Left lung (tissue), 10 donors: ENCODE measurements around the gene PTPN13. TPM values are rescaled to one million over a fixed set of nuclear protein-coding genes. Genes with fewer than 3 reads are reported as not detected.
"Not testable (repeated sequence)": the region's sequence is repeated elsewhere in the genome, so short reads cannot be mapped to it uniquely, and the experiment has no call there.

Experiments used
- ATAC-seq: fragments of 200-7000 bp; cut with Tn5 transposase; one replicate; pipeline ENCODE4 v1.9.1; 2020; ENCODE audit warnings: moderate library complexity
- DNase-seq, 4 donors: peaks; one replicate each; pipeline ENCODE4 v3.0.0-alpha.2; 2013 to 2020
- H3K27ac ChIP-seq, 2 donors: fragments of 200-600 bp; sonication (generic) in 1 of 2; one replicate each; pipeline versions ENCODE4 v1.5.0 to v1.8.0; 2020 to 2021
- H3K27me3 ChIP-seq, 2 donors: fragments of 200-600 bp; sonication (generic) in 1 of 2; one replicate each; pipeline versions ENCODE4 v1.5.0 to v1.8.0; 2020 to 2021
- H3K36me3 ChIP-seq, 2 donors: fragments of 200-600 bp; sonication (generic) in 1 of 2; one replicate each; pipeline versions ENCODE4 v1.5.0 to v1.8.0; 2020 to 2021
- H3K4me1 ChIP-seq, 2 donors: fragments of 200-600 bp; one replicate each; pipeline ENCODE4 v1.8.0; 2021
- H3K4me3 ChIP-seq, 2 donors: fragments of 200-600 bp; sonication (generic) in 1 of 2; one replicate each; pipeline versions ENCODE4 v1.5.0 to v1.8.0; 2020 to 2021; ENCODE audit warnings: mild to moderate bottlenecking in 1 of 2
- H3K9me3 ChIP-seq, 2 donors: fragments of 200-600 bp; sonication (generic) in 1 of 2; one replicate each; pipeline versions ENCODE4 v1.5.0 to v1.8.0; 2020 to 2021
- intact Hi-C, 2 donors: fragments of 100-400 bp; cut with DNase I; formaldehyde crosslinking; loops; one replicate each; pipeline versions ENCODE4 v1.11.2 to v1.14.2; 2022
- polyA plus RNA-seq, 6 donors: library from polyadenylated mRNA; unstranded; fragments of 120-200 nt; gene quantifications; one replicate each; pipeline ENCODE4 v1.2.1, GENCODE V29; 2013; ENCODE audit not compliant: insufficient read length in 6 of 6
- total RNA-seq, 2 donors: library from RNA; stranded (reverse); fragmentation: NEBNext Ultra II Directional; extraction: Animal tissue kit (Norgen Biotek cat#: 25700); gene quantifications; one replicate each; pipeline ENCODE4 v1.2.1, GENCODE V29; 2021
- TF ChIP-seq, protein P1 (sequence below), 2 donors: fragments of 200-600 bp; sonication (generic) in 1 of 2; IDR thresholded peaks; one replicate each; pipeline versions ENCODE4 v1.5.0 to v1.8.0; 2021; ENCODE audit warnings: antibody characterized with exemption in 2 of 2
- donor health status: DM: no; HTN: yes; CAD: no.
- donor health status: DM: no; HTN: no; CAD: no.

Gene PTPN13
- total and polyA plus RNA-seq, 8 donors, result 59.0 to 159 (median 95.6) TPM

DNA sequence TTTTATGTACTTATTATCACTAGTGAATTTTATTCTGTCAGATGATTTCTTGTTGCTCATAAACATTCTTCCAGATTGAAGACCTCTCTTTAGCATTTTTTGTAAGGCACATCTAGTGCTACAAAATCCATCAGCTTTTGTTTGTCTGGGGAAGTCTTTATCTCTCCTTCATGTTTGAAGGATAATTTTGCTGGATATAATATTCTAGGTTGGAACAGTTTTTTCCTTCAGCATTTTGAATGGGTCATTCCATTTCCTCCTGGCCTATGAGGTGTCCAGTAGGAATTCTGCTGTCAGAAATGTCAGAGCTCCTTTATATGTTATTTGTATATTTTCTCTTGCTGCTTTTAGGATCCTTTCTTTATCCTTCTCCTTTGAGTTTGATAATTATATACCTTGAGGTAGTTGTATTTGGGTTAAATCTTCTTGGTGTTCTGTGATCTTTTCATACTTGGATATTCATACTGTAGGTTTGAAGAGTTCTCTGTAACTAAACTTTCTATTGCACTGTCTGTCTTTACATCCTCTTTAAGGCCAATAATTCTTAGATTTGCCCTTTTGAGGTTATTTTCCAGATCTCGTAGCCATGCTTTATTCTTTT lies 58.3 kb downstream of the PTPN13 start:
- TF ChIP-seq, protein P1, sequence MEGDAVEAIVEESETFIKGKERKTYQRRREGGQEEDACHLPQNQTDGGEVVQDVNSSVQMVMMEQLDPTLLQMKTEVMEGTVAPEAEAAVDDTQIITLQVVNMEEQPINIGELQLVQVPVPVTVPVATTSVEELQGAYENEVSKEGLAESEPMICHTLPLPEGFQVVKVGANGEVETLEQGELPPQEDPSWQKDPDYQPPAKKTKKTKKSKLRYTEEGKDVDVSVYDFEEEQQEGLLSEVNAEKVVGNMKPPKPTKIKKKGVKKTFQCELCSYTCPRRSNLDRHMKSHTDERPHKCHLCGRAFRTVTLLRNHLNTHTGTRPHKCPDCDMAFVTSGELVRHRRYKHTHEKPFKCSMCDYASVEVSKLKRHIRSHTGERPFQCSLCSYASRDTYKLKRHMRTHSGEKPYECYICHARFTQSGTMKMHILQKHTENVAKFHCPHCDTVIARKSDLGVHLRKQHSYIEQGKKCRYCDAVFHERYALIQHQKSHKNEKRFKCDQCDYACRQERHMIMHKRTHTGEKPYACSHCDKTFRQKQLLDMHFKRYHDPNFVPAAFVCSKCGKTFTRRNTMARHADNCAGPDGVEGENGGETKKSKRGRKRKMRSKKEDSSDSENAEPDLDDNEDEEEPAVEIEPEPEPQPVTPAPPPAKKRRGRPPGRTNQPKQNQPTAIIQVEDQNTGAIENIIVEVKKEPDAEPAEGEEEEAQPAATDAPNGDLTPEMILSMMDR (IDR thresholded peaks at IDR 0.05), result no peak
- H3K27me3 ChIP-seq, result no peaks in the 10 kb centered on the region

DNA sequence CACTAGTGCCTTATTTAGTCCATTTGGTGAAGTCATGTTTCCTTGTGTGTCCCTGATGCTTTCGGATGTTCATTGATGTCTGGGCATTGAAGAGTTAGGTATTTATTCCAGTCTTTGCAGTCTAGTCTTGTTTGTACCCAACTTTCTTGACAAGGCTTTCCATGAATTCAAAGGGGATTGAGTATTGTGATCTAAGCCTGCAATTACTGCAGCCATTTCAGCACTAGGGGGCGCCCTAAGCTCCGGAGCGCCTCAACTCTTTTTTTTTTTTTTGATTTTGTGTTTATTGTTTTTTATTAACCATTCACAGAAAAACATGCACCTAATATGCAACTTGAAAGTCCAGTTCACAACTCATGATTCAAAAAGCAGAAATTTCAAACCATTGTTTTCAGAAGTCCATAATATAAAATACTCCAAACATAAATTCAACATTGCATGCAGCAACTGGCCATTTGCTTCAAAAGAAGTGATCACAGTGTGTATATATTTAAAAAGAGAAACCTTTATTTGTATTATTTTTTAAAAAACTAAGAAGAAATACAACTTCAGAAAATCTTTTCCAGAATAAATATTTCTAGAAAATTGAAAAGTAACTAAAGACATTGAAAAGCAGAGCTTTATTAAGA lies 59.2 kb downstream of the PTPN13 start:
- H3K4me3 ChIP-seq, result no peak overlapping the region
- peaks cover 3 to 56% of the 10 kb centered on the region in 2 donors for H3K9me3 ChIP-seq
- ATAC-seq (no peak), DNase-seq (no peak)
- TF ChIP-seq, protein P1 (IDR thresholded peaks at IDR 0.05), result no peak
- H3K27ac ChIP-seq, result no peak overlapping the region
- intact Hi-C loops, result no loop called here
- no peaks in the 10 kb centered on the region for H3K4me1 ChIP-seq
- no peaks in the 10 kb centered on the region for H3K27me3 ChIP-seq
- H3K36me3 ChIP-seq, result no peaks in the 10 kb centered on the region

More for the DNA sequence above, 58.3 kb downstream of the PTPN13 start:
- H3K9me3 ChIP-seq, result peaks cover 3 to 56% of the 10 kb centered on the region in 2 donors
- H3K27ac ChIP-seq, result no peak overlapping the region
- ATAC-seq (no peak), DNase-seq (no peak)
- H3K36me3 ChIP-seq, result no peaks in the 10 kb centered on the region
- intact Hi-C loops, result no loop called here
- H3K4me3 ChIP-seq, result no peak overlapping the region
- no peaks in the 10 kb centered on the region for H3K4me1 ChIP-seq

DNA sequence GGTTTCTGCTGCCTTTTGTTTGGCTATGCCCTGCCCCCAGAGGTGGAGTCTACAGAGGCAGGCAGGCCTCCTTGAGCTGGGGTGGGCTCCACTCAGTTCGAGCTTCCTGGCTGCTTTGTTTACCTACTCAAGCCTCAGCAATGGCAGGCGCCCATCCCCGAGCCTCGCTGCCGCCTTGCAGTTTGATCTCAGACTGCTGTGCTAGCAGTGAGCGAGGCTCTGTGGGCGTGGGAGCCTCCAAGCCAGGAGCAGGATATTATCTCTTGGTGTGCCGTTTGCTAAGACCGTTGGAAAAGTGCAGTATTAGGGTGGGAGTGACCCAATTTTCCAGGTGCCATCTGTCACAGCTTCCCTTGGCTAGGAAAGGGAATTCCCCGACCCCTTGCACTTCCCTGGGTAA lies 62.7 kb downstream of the PTPN13 start:
- H3K27me3 ChIP-seq, H3K4me3 ChIP-seq, H3K36me3 ChIP-seq, H3K27ac ChIP-seq, intact Hi-C loops, ATAC-seq, H3K4me1 ChIP-seq, DNase-seq: not testable (repeated sequence)
- H3K9me3 ChIP-seq, result peaks cover 0 to 29% of the 10 kb centered on the region in 2 donors

DNA sequence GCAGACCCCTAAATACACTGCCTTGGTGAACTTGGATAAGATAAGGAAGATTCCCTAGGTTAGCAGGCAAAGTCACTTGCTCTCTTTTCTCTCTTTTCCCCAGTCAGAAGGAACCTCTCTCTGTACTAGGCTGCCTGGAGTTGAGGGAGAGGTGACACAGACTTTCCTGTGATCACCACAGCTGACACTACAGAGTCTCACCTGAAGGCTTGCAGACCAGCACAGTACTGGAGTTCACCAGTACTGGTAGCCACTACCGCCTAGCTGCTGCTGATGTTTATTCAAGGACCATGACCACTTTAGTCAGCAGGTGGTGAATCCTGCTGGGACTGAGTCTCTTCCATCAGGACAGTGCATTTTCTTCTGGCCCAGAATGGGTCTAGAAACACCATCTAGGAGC lies 63.3 kb downstream of the PTPN13 start:
- Histone ChIP-seq H3K36me3 (no peaks in the 10 kb centered on the region), H3K27me3 (no peaks in the 10 kb centered on the region), H3K9me3 (peaks cover 0 to 23% of the 10 kb centered on the region in 2 donors), H3K4me3 (no peak overlapping the region), H3K27ac (no peak overlapping the region), H3K4me1 (no peaks in the 10 kb centered on the region)
- intact Hi-C loops, result no loop called here
- ATAC-seq (no peak), DNase-seq (no peak)
- TF ChIP-seq, protein P1 (IDR thresholded peaks at IDR 0.05), result no peak

DNA sequence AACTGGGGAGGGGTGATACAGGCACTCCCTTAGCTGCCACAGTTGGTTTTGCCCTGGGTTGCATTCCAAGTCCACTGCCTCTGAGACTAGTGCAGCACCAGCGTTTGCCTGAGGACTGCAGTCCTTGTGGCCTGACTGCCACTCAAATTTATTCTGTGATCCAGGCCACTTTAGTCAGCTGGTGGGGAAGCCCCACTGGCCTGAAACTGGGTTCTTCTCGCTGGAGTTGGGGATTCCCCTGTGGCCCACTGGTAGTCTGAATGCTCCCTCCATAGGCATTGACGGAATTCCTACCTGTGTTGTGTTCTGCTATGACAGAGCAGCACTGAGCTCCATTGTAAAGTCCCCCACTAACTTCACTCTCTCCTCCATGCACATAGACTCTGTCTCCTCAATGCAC lies 63.8 kb downstream of the PTPN13 start:
- ATAC-seq (no peak), DNase-seq (no peak)
- Histone ChIP-seq H3K4me1 (no peaks in the 10 kb centered on the region), H3K36me3 (no peaks in the 10 kb centered on the region), H3K9me3 (peaks cover 0 to 17% of the 10 kb centered on the region in 2 donors), H3K27ac (no peak overlapping the region), H3K27me3 (no peaks in the 10 kb centered on the region), H3K4me3 (no peak overlapping the region)
- TF ChIP-seq, protein P1 (IDR thresholded peaks at IDR 0.05), result no peak
- intact Hi-C loops, result no loop called here
